ENCODE measurements around the gene CYP4F3.

DNA sequence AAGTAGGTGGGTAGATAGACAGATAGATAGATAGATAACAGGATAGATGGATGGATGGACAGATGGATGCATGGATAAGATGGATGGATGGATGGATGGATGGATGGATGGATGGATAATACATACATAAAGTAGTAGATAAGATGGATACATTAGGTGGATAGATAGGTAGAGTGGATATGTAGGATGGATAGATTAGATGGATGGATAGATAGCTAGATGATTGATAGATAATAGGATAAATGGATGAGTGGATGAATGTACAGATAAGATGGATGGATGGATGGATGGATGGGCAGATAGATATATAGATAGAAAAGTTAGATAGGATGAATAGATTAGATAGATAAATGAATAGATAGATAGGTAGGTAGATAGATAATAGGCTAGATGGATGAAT lies 2.1 kb downstream of the CYP4F3 start:
- TF ChIP-seq REPIN1 (CRISPR knock-in tag; IDR thresholded peaks at IDR 0.05; ENCODE audit: borderline replicate concordance, low read depth) (no peak), ZNF331 (CRISPR knock-in tag; IDR thresholded peaks at IDR 0.05) (no peak), RAD51 (IDR thresholded peaks at IDR 0.05; ENCODE audit: borderline replicate concordance) (no peak), MAZ (IDR thresholded peaks at IDR 0.05; ENCODE audit: borderline replicate concordance, low read depth, low read length) (no peak), MAZ (CRISPR knock-in tag; IDR thresholded peaks at IDR 0.05; ENCODE audit: low read depth) (no peak), TAF15 (IDR thresholded peaks at IDR 0.05; ENCODE audit: low read depth, low read length, poor library complexity, severe bottlenecking) (no peak), EP300 (IDR thresholded peaks at IDR 0.05; ENCODE audit: low read depth in 2 of 2, low read length in 2 of 2) (no peak), EP300 (CRISPR knock-in tag; IDR thresholded peaks at IDR 0.05; ENCODE audit: borderline replicate concordance) (no peak), ZNF607 (CRISPR knock-in tag; IDR thresholded peaks at IDR 0.05; ENCODE audit: borderline replicate concordance) (no peak)

Measured in HepG2 (cell line).